OCI-LY7 (cell line): Measurements from ENCODE around the gene POLRMT. TPM values are rescaled to one million over a fixed set of nuclear protein-coding genes. Genes with fewer than 3 reads are reported as not detected.

Source experiments
- BruUV-seq: library from RNA; stranded (reverse); fragments of 400-500 nt; replicated peaks from 2 replicates; lab custom pipeline; 2021; lab: Mats Ljungman, UMichigan
- CTCF ChIA-PET: fragments of 300-600 bp; sonication (Branson Sonifier 250); formaldehyde crosslinking; loops from one replicate; lab custom pipeline; 2022; ENCODE audit warnings: antibody characterized with exemption; ENCODE audit not compliant: unreplicated experiment; lab: Charles Lee
- POLR2A ChIA-PET: fragments of 300-600 bp; sonication (Branson Sonifier 250); formaldehyde crosslinking; loops from one replicate; lab custom pipeline; 2022; ENCODE audit warnings: antibody characterized with exemption; lab: Charles Lee
- DNase-seq: peaks from one replicate; pipeline ENCODE4 v3.0.0-alpha.2; 2015; ENCODE audit warnings: low spot score
- H2AFZ ChIP-seq: fragments of 200-600 bp; sonication (generic), shearing (Covaris generic); 2 replicates; pipeline ENCODE4 v1.6.1; 2014; ENCODE audit warnings: mild to moderate bottlenecking, antibody characterized with exemption, low read length, moderate library complexity
- H3K27ac ChIP-seq: fragments of 200-600 bp; sonication (generic); 2 replicates; pipeline ENCODE4 v1.5.1; 2014; ENCODE audit warnings: mixed run types, low read depth, mild to moderate bottlenecking, moderate library complexity, low read length, inconsistent platforms; ENCODE audit not compliant: poor library complexity, severe bottlenecking
- H3K36me3 ChIP-seq: fragments of 200-600 bp; sonication (generic); 2 replicates; pipeline ENCODE4 v1.6.1; 2014; ENCODE audit warnings: mild to moderate bottlenecking, antibody characterized with exemption, low read length, moderate library complexity, mixed read lengths; ENCODE audit not compliant: insufficient read depth
- H3K4me1 ChIP-seq: fragments of 200-600 bp; sonication (generic); 2 replicates; pipeline ENCODE4 v1.5.1; 2014; ENCODE audit warnings: mild to moderate bottlenecking, low read length; ENCODE audit not compliant: insufficient read depth, poor library complexity, severe bottlenecking
- H3K4me2 ChIP-seq: fragments of 200-600 bp; sonication (generic); 2 replicates; pipeline ENCODE4 v1.6.1; 2014; ENCODE audit warnings: mild to moderate bottlenecking, low read length
- H3K4me3 ChIP-seq: fragments of 200-600 bp; sonication (generic); 2 replicates; pipeline ENCODE4 v1.5.1; 2014; ENCODE audit warnings: mild to moderate bottlenecking, low read depth, low read length; ENCODE audit not compliant: poor library complexity, severe bottlenecking
- H3K79me2 ChIP-seq: fragments of 200-600 bp; sonication (generic); 2 replicates; pipeline ENCODE4 v1.6.1; 2016; ENCODE audit warnings: low read depth, mild to moderate bottlenecking, low read length, moderate library complexity, mixed read lengths; ENCODE audit not compliant: insufficient read depth
- H3K9me2 ChIP-seq: fragments of 200-600 bp; sonication (generic); 2 replicates; pipeline ENCODE4 v1.6.1; 2016; ENCODE audit warnings: mild to moderate bottlenecking, low read length, mixed read lengths; ENCODE audit not compliant: insufficient read depth
- H3K9me3 ChIP-seq: fragments of 200-600 bp; sonication (generic); 2 replicates; pipeline ENCODE4 v1.6.1; 2014; ENCODE audit warnings: mild to moderate bottlenecking, mixed run types, low read length, mixed read lengths
- H4K20me1 ChIP-seq: fragments of 200-600 bp; sonication (generic); 2 replicates; pipeline ENCODE4 v1.6.1; 2014; ENCODE audit warnings: mild to moderate bottlenecking, antibody characterized with exemption, low read length, moderate library complexity, mixed read lengths; ENCODE audit not compliant: insufficient read depth
- EZH2phosphoT487 ChIP-seq: fragments of 200-600 bp; sonication (generic); IDR thresholded peaks from 2 replicates; pipeline ENCODE4 v1.6.1; 2018; ENCODE audit warnings: low read depth, borderline replicate concordance, mild to moderate bottlenecking, mixed run types, antibody characterized with exemption, low read length, moderate library complexity, mixed read lengths
- intact Hi-C: fragments of 100-400 bp; cut with micrococcal nuclease; formaldehyde crosslinking; loops from one replicate; pipeline ENCODE4 v1.10.0; 2022; ENCODE audit not compliant: unreplicated experiment
- total RNA-seq, 2 experiments: library from RNA; depleted of rRNA in 1 of 2; stranded (reverse); fragments of >200 nt in 1 of 2; shearing (Covaris generic) in 1 of 2; gene quantifications; 2 replicates each; pipeline ENCODE4 v1.2.3, GENCODE V29; 2014 to 2022
- TF ChIP-seq, protein P1 (sequence below): fragments of 200-600 bp; sonication (generic); conservative IDR thresholded peaks from 2 replicates; pipeline ENCODE4 v1.5.1; 2014; ENCODE audit warnings: mild to moderate bottlenecking, antibody characterized with exemption, low read length, moderate library complexity, mixed read lengths

The POLRMT gene
- total RNA-seq, 2 experiments from 2014 or later, result 65.5 to 74.6 TPM

DNA sequence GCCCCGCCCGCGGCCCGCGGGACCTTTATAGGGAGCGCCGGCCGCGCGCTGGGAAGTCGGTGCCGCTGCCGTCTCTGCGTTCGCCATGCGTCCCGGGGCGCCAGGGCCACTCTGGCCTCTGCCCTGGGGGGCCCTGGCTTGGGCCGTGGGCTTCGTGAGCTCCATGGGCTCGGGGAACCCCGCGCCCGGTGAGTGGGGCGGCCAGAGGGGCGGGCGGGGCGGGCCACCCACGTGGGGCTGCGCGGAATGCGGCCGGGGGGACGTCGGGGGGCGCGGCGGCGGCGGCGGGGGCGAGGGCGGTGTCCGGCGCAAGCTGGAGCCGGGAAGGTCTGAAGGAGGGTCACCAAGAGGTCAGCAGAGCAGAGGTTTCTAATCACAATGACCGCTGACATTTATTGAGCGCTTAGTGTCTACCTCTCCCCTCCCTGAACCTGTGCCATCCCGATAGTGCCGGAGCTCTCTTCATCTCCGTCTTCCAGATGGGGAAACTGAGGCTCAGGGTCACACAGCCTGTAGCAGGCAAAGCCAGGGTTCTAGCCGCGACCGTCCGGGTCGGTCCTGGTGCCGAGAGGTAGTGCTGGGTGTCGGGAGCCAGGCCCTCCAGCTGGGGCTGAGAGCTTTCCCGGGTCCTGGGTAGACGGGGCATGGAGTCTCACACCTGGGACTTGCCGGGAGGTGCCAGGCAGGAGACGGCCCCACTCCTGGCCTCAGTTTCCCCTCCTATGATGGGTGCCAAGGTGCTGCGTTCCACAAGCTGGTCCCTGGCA lies 43.2 kb upstream of the POLRMT start, which contains the start of gene FSTL3:
Gene FSTL3, plus strand, starts transcription at position 54 of the 767 bp plus-strand sequence. Its CDS starts 32 bp downstream, at position 86.
- H3K79me2 ChIP-seq, result no peaks in the 10 kb centered on the region
- POLR2A ChIA-PET, result no interaction called here
- DNase-seq, result no peak
- H3K4me2 ChIP-seq, result no peak within 1 kb of the TSS
- peaks cover 10% of the 10 kb centered on the region for H3K4me1 ChIP-seq
- no peaks in the 10 kb centered on the region for H3K36me3 ChIP-seq
- no peak within 1 kb of the TSS for H2AFZ ChIP-seq
- H4K20me1 ChIP-seq, result no peaks in the 10 kb centered on the region; the same call in 1 of the 2 replicates
- no peaks in the 10 kb centered on the region for H3K9me3 ChIP-seq
- no peak for TF ChIP-seq EZH2phosphoT487
- TF ChIP-seq, protein P1, sequence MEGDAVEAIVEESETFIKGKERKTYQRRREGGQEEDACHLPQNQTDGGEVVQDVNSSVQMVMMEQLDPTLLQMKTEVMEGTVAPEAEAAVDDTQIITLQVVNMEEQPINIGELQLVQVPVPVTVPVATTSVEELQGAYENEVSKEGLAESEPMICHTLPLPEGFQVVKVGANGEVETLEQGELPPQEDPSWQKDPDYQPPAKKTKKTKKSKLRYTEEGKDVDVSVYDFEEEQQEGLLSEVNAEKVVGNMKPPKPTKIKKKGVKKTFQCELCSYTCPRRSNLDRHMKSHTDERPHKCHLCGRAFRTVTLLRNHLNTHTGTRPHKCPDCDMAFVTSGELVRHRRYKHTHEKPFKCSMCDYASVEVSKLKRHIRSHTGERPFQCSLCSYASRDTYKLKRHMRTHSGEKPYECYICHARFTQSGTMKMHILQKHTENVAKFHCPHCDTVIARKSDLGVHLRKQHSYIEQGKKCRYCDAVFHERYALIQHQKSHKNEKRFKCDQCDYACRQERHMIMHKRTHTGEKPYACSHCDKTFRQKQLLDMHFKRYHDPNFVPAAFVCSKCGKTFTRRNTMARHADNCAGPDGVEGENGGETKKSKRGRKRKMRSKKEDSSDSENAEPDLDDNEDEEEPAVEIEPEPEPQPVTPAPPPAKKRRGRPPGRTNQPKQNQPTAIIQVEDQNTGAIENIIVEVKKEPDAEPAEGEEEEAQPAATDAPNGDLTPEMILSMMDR, result no peak
- H3K4me3 ChIP-seq, result no peak within 1 kb of the TSS
- BruUV-seq, result no TSS peak
- no peak within 1 kb of the TSS for H3K27ac ChIP-seq
- intact Hi-C loops, result no loop called here
- CTCF ChIA-PET, result no interaction called here
- H3K9me2 ChIP-seq, result no peaks in the 10 kb centered on the region

DNA sequence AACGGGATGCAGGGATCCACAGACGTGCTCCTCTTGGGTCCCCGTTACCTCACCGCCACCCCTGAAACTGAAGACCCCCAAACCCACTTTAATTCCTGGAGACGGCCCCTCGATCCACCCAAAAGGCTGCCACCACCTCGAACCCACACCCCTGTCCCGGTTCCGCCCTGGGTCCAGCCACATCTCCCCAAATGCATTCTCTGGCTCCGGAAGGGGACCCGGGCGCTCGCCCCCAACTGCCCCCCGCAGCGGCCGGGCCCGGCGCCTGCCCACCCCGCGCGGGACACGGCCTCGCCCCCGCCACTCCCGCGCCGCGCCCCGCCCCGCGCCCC lies 42.6 kb upstream of the POLRMT start:
- Histone ChIP-seq H3K9me2 (no peaks in the 10 kb centered on the region), H3K4me3 (no peak overlapping the region), H3K36me3 (no peaks in the 10 kb centered on the region), H3K4me2 (no peak overlapping the region), H2AFZ (no peak overlapping the region), H3K27ac (no peak overlapping the region), H3K4me1 (peaks cover 6% of the 10 kb centered on the region), H3K79me2 (no peaks in the 10 kb centered on the region), H4K20me1 (no peaks in the 10 kb centered on the region; the same call in 1 of the 2 replicates), H3K9me3 (no peaks in the 10 kb centered on the region)
- CTCF ChIA-PET, result no interaction called here
- POLR2A ChIA-PET, result no interaction called here
- TF ChIP-seq, protein P1, result no peak
- TF ChIP-seq EZH2phosphoT487, result no peak
- intact Hi-C loops, result no loop called here
- BruUV-seq, result no TSS peak
- no peak for DNase-seq
